GM20000 (cell line): ENCODE data around the gene DNMT1.

Experiments used
- DNase-seq: peaks from one replicate; pipeline ENCODE4 v3.0.0; 2012; ENCODE audit warnings: low spot score
- TF ChIP-seq, protein P1 (sequence below): IDR thresholded peaks from 2 replicates; pipeline ENCODE4 v1.5.1; 2012; ENCODE audit warnings: mild to moderate bottlenecking, control low read depth; ENCODE audit errors: extremely low read depth, missing control alignments

DNMT1 gene

DNA sequence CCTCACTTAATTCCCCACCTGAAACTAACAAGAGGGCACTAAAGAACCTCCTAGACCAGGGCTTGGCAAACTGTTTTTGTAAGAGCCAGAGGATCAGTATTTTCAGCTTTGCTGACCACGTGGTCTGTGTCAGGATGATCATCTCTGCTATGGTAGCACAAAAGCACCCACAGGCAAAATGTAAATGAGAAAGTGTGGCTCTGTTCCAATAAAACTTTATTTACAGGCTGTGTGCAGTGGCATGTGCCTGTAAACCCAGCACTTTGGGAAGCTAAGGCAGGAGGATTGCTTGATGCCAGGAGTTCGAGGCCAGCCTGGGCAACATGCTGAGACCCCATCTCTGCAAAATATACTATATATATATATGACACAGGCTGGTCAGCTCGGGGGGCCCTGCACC, 31.2 kb downstream of the DNMT1 start:
- TF ChIP-seq, protein P1, sequence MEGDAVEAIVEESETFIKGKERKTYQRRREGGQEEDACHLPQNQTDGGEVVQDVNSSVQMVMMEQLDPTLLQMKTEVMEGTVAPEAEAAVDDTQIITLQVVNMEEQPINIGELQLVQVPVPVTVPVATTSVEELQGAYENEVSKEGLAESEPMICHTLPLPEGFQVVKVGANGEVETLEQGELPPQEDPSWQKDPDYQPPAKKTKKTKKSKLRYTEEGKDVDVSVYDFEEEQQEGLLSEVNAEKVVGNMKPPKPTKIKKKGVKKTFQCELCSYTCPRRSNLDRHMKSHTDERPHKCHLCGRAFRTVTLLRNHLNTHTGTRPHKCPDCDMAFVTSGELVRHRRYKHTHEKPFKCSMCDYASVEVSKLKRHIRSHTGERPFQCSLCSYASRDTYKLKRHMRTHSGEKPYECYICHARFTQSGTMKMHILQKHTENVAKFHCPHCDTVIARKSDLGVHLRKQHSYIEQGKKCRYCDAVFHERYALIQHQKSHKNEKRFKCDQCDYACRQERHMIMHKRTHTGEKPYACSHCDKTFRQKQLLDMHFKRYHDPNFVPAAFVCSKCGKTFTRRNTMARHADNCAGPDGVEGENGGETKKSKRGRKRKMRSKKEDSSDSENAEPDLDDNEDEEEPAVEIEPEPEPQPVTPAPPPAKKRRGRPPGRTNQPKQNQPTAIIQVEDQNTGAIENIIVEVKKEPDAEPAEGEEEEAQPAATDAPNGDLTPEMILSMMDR = no peak
- DNase-seq = no peak

DNA sequence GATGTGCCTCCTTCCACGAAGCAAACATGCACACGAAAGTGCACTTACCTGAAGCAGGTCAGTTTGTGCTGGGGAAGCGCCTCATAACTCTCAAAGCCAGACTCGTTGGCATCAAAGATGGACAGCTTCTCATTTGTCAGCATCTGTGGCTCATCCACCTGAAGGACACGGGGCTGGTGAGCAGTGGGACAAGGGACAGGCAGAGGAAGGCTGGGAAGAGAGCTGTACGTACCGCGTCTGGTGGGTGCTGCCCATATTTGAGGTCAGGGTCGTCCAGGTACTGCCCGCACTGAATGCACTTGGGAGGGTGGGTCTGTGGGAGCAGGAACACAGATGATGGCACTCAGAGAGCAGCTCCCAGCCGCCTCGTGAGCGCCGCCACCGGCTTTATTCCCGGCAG, 35.1 kb downstream of the DNMT1 start:
- DNase-seq = no peak
- TF ChIP-seq, protein P1 = no peak

DNA sequence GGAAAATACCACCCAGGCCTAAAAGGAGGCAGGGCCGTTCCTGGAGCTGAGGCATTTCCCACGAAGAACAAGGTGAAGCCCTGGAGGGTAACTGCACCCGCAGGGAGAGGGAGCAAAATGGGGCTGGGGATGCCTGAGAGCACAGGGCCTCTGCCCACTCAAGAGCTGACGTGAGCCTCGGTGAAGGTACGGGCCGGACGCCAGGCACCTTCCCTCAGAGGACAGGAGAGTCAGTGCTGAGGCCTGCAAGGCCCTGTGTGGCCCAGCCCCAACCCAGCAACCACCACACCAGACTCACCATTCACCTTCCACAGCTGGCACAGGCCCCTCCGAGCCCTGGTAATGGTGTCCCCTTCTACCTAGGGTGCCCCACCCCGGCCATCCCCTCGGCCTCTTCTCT, 36.3 kb downstream of the DNMT1 start:
- no peak for DNase-seq
- TF ChIP-seq, protein P1 = no peak

DNA sequence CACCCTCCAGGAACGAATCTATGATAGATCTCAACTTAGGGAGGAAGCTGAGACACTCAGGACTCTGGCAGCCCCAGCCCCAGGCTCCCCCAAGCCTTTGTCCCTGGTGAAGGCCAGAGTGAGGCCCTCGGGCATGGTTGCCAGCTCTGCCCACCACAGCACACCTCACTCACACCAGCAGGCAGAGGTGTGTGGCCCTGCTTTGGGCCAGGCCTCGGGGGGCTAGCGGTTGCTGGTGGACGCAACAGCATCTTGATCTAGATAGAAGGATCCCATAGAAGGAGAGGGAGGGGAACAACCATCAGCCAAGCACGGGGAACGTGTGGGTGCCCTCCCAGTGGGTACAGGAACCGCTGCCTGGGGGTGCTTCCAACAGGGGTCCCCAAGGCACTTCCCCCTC, 36.7 kb downstream of the DNMT1 start:
- no peak for DNase-seq
- TF ChIP-seq, protein P1 = no peak

DNA sequence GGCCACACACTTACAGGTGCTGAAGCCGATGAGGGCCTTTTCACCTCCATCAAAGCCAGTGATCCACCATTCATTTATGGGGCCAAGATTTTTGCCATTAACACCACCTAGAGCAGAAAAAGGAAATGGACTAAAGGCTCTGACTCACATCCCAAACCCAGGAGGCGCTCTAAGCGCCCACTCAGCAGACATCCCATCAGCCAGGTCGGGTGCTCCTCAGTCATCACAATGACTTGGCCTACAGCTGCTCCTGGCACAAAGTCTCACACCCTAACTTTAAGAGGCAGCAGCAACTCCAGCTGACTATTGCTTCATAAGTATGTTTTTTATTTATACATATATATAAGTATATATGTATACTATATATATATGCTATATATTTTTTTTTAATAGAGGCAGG, 38.9 kb downstream of the DNMT1 start:
- TF ChIP-seq, protein P1 = no peak
- no peak for DNase-seq

DNA sequence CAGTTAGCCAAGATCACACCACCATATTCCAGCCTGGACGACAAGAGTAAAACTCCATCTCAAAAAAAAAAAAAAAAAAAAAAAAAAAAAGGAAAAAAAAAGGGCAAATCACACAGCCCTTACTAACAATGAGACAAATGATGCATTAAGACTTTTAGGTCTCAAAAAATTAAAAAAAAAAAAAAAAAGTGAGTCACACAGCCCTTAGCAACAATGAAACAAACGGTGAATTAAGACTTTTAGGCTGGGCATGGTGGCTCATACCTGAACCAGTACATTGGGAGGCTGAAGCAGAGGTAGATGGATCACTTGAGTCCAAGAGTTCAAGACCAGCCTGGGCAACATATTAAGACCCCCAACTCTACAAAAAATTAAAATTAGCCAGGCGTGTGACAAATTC, 42.7 kb downstream of the DNMT1 start:
- no peak for DNase-seq
- TF ChIP-seq, protein P1 = no peak

DNA sequence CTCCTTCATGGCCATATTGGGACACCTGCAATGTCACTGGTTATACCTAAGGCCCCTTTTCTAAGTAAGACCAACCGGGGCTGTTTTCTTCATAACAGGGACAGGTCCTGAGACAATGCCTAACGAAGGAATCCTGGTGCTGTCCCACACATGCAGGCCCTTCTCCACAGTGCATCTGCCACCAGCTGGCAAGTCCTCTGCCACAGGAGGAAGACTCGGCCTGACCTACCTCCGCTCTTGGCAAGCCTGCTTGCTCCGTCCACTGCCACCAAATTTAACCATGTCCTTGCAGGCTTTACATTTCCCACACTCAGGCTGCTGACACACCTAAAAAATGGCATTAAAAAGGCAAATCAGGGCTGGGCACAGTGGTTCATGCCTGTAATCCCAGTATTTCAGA, 43.2 kb downstream of the DNMT1 start:
- DNase-seq = no peak
- TF ChIP-seq, protein P1 = no peak
